RWPE1 (cell line): ENCODE results near the gene RAPGEF2.

ENCODE experiments used
- CTCF ChIA-PET: fragments of 350-600 bp; sonication (Branson Sonifier 250); formaldehyde crosslinking; extraction: SDS; loops from one replicate; lab custom pipeline; 2021; lab: Yijun Ruan, JAX
- POLR2A ChIA-PET: fragments of 400-600 bp; formaldehyde crosslinking; extraction: SDS; loops from one replicate; lab custom pipeline; 2020; ENCODE audit warnings: antibody characterized with exemption; ENCODE audit not compliant: low non-redundant PET; lab: Yijun Ruan, JAX
- DNase-seq: peaks from one replicate; pipeline ENCODE4 v3.0.0; 2012; ENCODE audit warnings: low spot score
- H3K27ac ChIP-seq: fragments of 450-650 bp; 2 replicates; pipeline ENCODE4 v1.5.1; 2017
- TF ChIP-seq, protein P1 (sequence below): fragments of 450-650 bp; conservative IDR thresholded peaks from 2 replicates; pipeline ENCODE4 v1.5.1; 2017; ENCODE audit warnings: low read depth, mild to moderate bottlenecking

Gene RAPGEF2

DNA sequence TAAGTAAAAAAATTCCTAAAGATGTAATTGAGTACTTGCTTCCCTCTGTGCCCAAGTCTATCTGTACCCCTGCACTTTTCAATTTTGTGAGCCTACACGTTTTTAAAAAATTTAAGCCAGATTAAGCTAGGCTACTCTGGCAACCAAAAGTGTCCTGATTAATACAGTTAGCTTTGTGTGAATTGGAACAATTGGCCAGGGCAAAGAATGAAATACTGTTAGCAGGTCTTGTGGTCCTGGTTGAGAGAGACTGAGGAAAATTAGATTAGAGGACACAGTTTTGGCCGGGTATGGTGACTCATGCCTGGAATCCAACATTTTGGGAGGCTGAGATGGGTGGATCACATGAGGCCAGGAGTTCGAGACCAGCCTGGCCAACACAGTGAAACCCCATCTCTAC is 293.3 kb downstream of the RAPGEF2 start:
- no peak overlapping the region for H3K27ac ChIP-seq
- TF ChIP-seq, protein P1, sequence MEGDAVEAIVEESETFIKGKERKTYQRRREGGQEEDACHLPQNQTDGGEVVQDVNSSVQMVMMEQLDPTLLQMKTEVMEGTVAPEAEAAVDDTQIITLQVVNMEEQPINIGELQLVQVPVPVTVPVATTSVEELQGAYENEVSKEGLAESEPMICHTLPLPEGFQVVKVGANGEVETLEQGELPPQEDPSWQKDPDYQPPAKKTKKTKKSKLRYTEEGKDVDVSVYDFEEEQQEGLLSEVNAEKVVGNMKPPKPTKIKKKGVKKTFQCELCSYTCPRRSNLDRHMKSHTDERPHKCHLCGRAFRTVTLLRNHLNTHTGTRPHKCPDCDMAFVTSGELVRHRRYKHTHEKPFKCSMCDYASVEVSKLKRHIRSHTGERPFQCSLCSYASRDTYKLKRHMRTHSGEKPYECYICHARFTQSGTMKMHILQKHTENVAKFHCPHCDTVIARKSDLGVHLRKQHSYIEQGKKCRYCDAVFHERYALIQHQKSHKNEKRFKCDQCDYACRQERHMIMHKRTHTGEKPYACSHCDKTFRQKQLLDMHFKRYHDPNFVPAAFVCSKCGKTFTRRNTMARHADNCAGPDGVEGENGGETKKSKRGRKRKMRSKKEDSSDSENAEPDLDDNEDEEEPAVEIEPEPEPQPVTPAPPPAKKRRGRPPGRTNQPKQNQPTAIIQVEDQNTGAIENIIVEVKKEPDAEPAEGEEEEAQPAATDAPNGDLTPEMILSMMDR = no peak
- ChIA-PET CTCF (no interaction called here), POLR2A (no interaction called here)
- no peak for DNase-seq

DNA sequence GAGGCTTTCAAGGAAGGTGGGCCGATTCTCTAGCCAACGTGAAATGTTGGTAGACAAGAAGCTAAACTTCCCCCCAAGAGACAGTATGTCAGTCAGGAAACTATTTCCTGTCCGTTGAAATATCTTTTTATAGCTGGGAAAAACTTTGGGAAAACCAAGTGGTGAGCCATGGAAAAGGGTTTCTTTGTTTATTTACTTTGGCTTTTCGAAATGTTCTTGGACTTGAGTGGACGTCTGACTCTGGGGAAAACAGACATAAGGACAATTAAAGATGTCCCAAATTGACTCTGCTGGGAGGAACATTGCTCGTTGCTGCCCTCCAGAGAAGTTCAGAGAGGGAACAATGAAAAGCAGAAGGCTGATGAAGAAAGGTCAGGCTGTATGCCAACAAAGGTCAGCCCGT is 295.4 kb downstream of the RAPGEF2 start:
- ChIA-PET POLR2A (no interaction called here), CTCF (no interaction called here)
- TF ChIP-seq, protein P1 = no peak
- no peak overlapping the region for H3K27ac ChIP-seq
- no peak for DNase-seq

DNA sequence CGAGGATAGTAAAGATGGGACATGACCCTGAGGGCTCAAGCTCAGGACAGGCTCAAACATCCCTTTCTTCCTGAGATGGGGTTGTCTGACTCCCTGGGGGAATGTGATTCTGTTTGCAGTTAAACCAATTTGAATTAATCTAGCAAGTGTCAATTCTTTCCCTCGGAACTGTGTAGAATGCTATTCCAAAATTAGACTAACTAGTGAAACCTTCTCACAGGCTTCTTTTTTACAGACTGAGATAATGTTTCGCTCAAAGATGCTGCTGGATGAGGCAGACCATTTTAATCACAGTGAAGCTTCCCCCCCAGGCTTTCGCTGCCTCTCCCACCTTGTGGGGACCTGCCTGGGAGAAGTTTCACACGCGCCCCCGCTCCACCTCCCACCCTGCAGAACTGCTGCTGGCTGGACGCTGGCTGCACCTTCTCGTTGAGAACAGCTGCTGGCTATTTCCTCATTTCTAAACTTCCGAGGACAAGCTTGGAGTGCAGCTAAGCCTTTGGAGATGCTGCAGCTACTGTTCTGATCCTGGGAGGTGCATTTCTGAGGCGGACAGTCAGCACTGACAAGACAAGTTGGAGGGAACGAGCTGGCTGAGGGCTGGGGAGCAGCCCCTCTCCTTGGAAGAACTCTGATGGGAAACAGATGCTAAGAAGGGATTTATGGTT is 297.8 kb downstream of the RAPGEF2 start:
- CTCF ChIA-PET = interaction anchor here (0.6 kb wide), 1 partner anchor 22 kb away, joined by 3 read pairs; no protein-coding TSS in a partner anchor
- no peak for DNase-seq
- TF ChIP-seq, protein P1 = no peak

DNA sequence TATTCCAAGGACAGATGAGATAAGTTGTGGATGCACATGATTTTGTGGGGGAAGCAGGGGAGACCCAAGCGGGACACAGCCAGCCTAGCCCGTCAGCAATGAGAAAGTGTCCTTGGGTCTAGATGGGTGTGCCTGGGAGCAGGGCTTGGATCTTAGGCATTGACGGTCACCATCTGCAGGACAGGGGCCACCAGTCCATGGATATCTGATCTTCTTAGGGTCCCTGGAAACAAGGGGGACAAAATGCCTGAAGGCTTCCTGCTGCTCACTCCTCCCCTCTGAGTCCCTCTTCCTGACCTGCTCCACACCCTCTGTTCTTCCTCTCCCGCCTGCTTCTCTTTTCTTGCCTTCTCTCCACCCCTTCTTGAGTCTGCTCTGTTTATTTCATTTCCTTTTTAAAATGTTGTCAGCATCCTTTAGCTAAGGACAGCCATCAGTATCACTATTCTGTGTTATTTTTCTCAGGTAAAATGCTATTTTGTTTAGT is 298.4 kb downstream of the RAPGEF2 start:
- ChIA-PET POLR2A (no interaction called here), CTCF (interaction anchor here (0.6 kb wide), 1 partner anchor 21 kb away, joined by 3 read pairs; no protein-coding TSS in a partner anchor)
- peak overlapping the region; percentile 47; the same call in 1 of the 2 replicates for H3K27ac ChIP-seq
- no peak for DNase-seq
- TF ChIP-seq, protein P1 = no peak

More for the DNA sequence above, 297.8 kb downstream of the RAPGEF2 start:
- no peak overlapping the region for H3K27ac ChIP-seq
- POLR2A ChIA-PET = no interaction called here

DNA sequence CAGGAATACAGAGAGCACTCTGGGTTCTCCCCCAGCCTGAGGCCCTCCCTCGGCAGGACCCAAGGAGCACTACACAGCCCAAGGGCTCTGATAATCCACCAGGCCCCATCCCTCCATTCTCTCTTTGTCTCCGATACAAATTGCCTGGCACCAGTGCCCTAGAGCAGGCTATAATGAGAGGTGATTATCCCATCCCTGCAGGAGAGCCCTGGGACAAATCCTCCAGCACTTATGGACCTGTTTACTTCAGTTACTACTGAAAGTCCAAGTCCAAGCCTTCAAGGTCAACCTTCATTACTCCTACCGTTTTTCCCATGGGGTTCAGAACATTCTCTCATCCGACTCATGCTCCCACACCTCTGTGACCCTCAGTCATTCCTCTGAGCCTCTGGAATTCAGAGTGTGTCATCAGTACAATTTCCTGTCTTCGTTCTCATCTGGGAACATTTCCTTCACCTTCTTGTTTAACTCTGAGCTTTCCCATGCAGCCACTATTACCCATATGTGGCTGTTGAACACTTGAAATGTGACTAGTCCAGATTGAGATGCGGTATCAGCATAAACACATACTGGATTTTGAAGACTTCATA is 299.0 kb downstream of the RAPGEF2 start:
- CTCF ChIA-PET = no interaction called here

More for the DNA sequence above, 299.0 kb downstream of the RAPGEF2 start:
- H3K27ac ChIP-seq = peak overlapping the region; percentile 58; the same call in 1 of the 2 replicates
- DNase-seq = peak; percentile 64
- TF ChIP-seq, protein P1 = no peak
- POLR2A ChIA-PET = no interaction called here
